ENCODE results near the gene SGMS1. TPM values are rescaled to one million over a fixed set of nuclear protein-coding genes. Genes with fewer than 3 reads are reported as not detected.
"Not testable (repeated sequence)": the region's sequence is repeated elsewhere in the genome, so short reads cannot be mapped to it uniquely, and the experiment has no call there.

SGMS1 gene
- total RNA-seq, 3 donors from 2014 or later, result 66.5 to 114 (median 80.1) TPM

DNA sequence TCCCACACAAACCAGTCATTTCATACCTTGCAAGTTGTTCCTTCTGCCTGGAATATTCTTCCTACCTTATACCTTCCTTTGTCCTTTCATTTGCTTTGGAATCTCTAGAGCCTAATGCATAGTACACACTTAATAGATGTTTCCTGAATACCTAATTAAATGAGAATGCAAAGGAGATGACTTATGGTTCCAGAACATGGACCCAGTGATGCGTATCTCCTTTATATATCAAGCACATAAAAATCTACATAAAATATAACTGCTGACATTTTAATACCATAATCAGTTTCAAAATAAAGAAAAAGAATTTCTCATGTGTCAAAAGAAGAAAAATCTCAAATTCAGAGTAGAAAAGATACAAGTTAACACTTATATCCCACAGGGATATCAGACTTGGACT, 261.8 kb downstream of the SGMS1 start:
- Histone ChIP-seq H3K9me3 (no peaks in the 10 kb centered on the region), H3K4me1 (no peaks in the 10 kb centered on the region), H3K36me3 (no peaks in the 10 kb centered on the region), H3K27ac (no peak overlapping the region), H3K4me3 (no peak overlapping the region), H3K27me3 (no peaks in the 10 kb centered on the region)
- intact Hi-C loops (cut with DNase I; ENCODE audit: low total_unique reads), result no loop called here
- no peak for DNase-seq (ENCODE audit: low spot score in 2 of 2)
- TF ChIP-seq, protein P1, sequence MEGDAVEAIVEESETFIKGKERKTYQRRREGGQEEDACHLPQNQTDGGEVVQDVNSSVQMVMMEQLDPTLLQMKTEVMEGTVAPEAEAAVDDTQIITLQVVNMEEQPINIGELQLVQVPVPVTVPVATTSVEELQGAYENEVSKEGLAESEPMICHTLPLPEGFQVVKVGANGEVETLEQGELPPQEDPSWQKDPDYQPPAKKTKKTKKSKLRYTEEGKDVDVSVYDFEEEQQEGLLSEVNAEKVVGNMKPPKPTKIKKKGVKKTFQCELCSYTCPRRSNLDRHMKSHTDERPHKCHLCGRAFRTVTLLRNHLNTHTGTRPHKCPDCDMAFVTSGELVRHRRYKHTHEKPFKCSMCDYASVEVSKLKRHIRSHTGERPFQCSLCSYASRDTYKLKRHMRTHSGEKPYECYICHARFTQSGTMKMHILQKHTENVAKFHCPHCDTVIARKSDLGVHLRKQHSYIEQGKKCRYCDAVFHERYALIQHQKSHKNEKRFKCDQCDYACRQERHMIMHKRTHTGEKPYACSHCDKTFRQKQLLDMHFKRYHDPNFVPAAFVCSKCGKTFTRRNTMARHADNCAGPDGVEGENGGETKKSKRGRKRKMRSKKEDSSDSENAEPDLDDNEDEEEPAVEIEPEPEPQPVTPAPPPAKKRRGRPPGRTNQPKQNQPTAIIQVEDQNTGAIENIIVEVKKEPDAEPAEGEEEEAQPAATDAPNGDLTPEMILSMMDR (IDR thresholded peaks at IDR 0.05), result no peak
- TF ChIP-seq POLR2AphosphoS5 (IDR thresholded peaks at IDR 0.05), result no peak
- no peak for TF ChIP-seq POLR2A (IDR thresholded peaks at IDR 0.05)

DNA sequence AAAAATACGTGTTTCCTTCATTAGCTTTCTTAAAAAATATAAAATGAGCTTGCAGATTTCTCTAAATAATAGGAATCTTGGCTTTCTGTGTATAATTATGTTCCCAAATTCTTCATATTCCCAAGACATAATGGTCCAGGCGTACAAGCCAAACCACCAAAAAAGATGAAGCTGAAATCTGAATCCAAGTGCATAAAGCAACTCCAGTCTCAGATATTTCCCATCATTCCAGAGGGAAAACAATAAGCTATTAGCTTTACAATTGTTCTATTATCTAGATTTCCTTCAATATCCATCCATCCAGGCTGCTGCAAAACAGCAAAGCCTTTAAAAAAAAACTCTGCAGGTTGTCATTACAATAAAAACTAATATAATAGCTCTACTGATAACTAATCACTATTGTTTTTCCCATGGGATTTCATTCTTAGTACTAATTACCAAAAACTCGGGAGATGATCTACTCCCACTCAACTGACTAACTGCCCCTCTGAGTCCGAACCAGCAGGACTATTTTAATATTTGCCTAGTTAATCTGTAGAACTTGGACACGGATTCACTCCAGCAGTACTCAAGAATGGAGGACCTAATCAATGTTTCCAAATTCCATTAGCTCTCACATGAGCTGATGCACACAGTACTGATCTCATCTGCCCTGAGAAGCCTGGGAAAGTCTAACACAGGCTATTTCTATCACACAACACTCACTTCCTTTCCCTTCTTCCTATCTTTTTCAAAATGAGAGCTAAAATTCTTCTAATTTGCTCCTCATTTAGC, 263.5 kb downstream of the SGMS1 start:
- DNase-seq (ENCODE audit: low spot score in 2 of 2), result no peak
- H3K36me3 ChIP-seq, result no peaks in the 10 kb centered on the region
- TF ChIP-seq, protein P1 (IDR thresholded peaks at IDR 0.05), result no peak
- no peak for TF ChIP-seq POLR2A (IDR thresholded peaks at IDR 0.05)
- H3K4me1 ChIP-seq, result no peaks in the 10 kb centered on the region
- no peaks in the 10 kb centered on the region for H3K27me3 ChIP-seq
- no peaks in the 10 kb centered on the region for H3K9me3 ChIP-seq
- intact Hi-C loops (cut with DNase I; ENCODE audit: low total_unique reads), result no loop called here
- H3K27ac ChIP-seq, result peak overlapping the region; percentile 34 to 35
- H3K4me3 ChIP-seq, result no peak overlapping the region

DNA sequence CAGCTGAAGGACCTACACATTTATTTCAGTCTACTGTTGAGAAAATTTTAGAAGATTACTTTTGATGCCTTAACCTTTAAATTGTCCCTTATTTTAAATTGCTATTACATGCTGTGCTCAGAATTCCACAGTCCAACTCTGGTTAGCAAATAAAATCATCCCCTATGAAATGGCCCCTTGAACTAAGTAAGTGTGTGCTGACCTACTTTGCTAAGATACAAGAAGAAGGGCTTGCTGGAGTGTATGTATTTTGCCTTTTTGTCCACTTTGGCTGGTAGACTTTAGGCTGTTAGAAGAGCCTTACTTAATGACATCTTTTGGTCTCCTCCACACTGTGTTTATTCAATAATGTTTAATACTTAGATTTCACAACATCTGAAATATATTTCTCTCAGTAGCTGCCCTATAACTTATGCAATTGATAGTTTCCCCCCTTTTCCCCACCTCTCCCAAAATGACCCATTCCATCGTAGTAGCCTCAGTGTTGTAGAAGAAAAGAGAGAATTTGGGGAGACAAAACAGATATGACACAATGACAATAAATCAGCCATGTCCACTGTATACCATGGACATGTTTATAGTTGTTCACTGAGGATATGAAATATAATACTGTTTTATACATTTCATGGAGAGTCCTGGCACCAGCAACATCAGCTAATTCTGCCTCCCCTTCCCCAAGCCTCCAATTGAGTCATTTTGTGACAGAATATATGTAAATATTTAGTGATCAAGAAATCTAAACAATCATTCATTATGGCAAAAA, 264.6 kb downstream of the SGMS1 start:
- Histone ChIP-seq H3K27me3 (no peaks in the 10 kb centered on the region), H3K4me1 (no peaks in the 10 kb centered on the region), H3K4me3 (no peak overlapping the region), H3K27ac (no peak overlapping the region), H3K9me3 (no peaks in the 10 kb centered on the region), H3K36me3 (no peaks in the 10 kb centered on the region)
- TF ChIP-seq POLR2A (IDR thresholded peaks at IDR 0.05) (no peak), POLR2AphosphoS5 (IDR thresholded peaks at IDR 0.05) (no peak)
- TF ChIP-seq, protein P1 (IDR thresholded peaks at IDR 0.05), result no peak
- intact Hi-C loops (cut with DNase I; ENCODE audit: low total_unique reads), result no loop called here
- DNase-seq (ENCODE audit: low spot score in 2 of 2), result no peak

DNA sequence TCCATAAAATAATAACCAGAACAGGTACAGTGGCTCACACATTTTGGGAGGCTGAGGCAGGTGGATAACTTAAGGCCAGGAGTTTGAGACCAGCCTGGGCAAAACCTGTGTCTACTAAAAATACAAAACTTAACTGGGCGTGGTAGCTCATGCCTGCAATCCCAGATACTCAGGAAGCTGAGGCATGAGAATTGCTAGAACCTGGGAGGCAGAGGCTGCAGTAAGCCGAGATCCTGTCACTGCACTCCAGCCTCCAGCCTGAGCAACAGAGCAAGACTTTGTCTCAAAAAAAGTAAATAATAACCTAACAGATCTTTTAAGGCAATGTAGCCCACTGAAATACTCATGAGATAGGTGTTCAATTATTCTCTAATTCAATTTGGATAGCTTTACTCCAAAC, 265.3 kb downstream of the SGMS1 start:
- TF ChIP-seq POLR2AphosphoS5 (IDR thresholded peaks at IDR 0.05) (no peak), POLR2A (IDR thresholded peaks at IDR 0.05) (no peak)
- TF ChIP-seq, protein P1 (IDR thresholded peaks at IDR 0.05), result no peak
- Histone ChIP-seq H3K36me3 (no peaks in the 10 kb centered on the region), H3K27me3 (no peaks in the 10 kb centered on the region), H3K4me1 (no peaks in the 10 kb centered on the region), H3K4me3 (no peak overlapping the region), H3K27ac (no peak overlapping the region), H3K9me3 (no peaks in the 10 kb centered on the region)
- intact Hi-C loops (cut with DNase I; ENCODE audit: low total_unique reads), result no loop called here
- DNase-seq (ENCODE audit: low spot score in 2 of 2), result no peak

DNA sequence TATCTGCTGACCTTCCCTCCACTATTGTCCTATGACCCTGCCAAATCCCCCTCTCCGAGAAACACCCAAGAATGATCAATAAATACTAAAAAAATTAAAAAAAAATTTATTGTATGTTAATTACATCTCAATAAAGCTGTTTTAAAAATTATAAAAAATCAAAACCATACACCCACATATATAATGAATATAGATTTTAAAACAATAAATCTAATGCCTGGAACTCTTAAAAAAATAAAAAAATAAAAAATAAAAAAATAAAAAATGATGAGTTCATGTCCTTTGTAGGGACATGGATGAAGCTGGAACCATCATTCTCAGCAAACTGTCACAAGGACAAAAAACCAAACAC, 267.3 kb downstream of the SGMS1 start:
- intact Hi-C loops (cut with DNase I; ENCODE audit: low total_unique reads); DNase-seq (ENCODE audit: low spot score in 2 of 2); H3K9me3 ChIP-seq; H3K27me3 ChIP-seq; H3K27ac ChIP-seq; H3K36me3 ChIP-seq; H3K4me1 ChIP-seq; H3K4me3 ChIP-seq: not testable (repeated sequence)

DNA sequence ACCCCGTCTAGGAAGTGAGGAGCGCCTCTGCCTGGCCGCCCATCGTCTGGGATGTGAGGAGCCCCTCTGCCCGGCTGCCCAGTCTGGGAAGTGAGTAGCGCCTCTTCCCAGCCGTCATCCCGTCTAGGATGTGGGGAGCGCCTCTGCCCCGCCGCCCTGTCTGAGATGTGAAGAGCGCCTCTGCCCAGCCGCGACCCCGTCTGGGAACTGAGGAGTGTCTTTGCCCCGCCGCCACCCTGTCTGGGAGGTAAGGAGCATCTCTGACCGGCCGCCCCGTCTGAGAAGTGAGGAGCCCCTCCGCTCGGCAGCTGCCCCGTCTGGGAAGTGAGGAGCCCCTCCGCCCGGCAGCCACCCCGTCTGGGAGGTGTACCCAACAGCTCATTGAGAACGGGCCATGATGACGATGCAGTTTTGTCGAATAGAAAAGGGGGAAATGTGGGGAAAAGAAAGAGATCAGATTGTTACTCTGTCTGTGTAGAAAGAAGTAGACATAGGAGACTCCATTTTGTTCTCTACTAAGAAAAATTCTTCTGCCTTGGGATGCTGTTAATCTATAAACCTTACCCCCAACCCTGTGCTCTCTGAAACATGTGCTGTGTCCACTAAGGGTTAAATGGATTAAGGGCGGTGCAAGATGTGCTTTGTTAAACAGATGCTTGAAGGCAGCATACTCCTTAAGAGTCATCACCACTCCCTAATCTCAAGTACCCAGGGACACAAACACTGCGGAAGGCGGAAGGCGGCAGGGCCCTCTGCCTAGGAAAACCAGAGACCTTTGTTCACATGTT, 267.9 kb downstream of the SGMS1 start:
- H3K36me3 ChIP-seq; H3K4me3 ChIP-seq; intact Hi-C loops (cut with DNase I; ENCODE audit: low total_unique reads); H3K27ac ChIP-seq; H3K4me1 ChIP-seq; DNase-seq (ENCODE audit: low spot score in 2 of 2); H3K27me3 ChIP-seq; H3K9me3 ChIP-seq: not testable (repeated sequence)

All from breast epithelium (tissue), 4 donors.